ENCODE data around the gene C1QTNF8.

C1QTNF8 gene

GRCh38 chr16:1142911-1143310, 46.9 kb upstream of the C1QTNF8 start:
- TF ChIP-seq CTCF (conservative IDR thresholded peaks at IDR 0.05; ENCODE audit: low read depth, low read length), result no peak
- no peak overlapping the region for H3K4me3 ChIP-seq (IDR thresholded peaks at IDR 0.05; ENCODE audit: insufficient read depth, low read depth, low read length)
- no peaks in the 10 kb centered on the region for H4K20me1 ChIP-seq (ENCODE audit: insufficient read depth)
- no peaks in the 10 kb centered on the region for H3K4me1 ChIP-seq (ENCODE audit: low read depth, poor library complexity, severe bottlenecking)
- no peaks in the 10 kb centered on the region for H3K79me2 ChIP-seq (ENCODE audit: insufficient read depth, low read depth)
- H3K4me2 ChIP-seq, result no peak overlapping the region
- H3K9ac ChIP-seq, result no peak overlapping the region
- no peak overlapping the region for H2AFZ ChIP-seq (ENCODE audit: low read depth)
- H3K27ac ChIP-seq, result no peak overlapping the region
- H3K27me3 ChIP-seq (ENCODE audit: insufficient read depth, low read depth), result peaks cover 94% of the 10 kb centered on the region
- H3K36me3 ChIP-seq (ENCODE audit: insufficient read depth), result no peaks in the 10 kb centered on the region

- H3K4me1 ChIP-seq (ENCODE audit: low read depth, poor library complexity, severe bottlenecking), result no peaks in the 10 kb centered on the region
- H3K4me3 ChIP-seq (IDR thresholded peaks at IDR 0.05; ENCODE audit: insufficient read depth, low read depth, low read length), result no peak overlapping the region
- no peaks in the 10 kb centered on the region for H3K79me2 ChIP-seq (ENCODE audit: insufficient read depth, low read depth)
- H3K4me2 ChIP-seq, result no peak overlapping the region
- H4K20me1 ChIP-seq (ENCODE audit: insufficient read depth), result no peaks in the 10 kb centered on the region
- no peak overlapping the region for H2AFZ ChIP-seq (ENCODE audit: low read depth)
- no peaks in the 10 kb centered on the region for H3K36me3 ChIP-seq (ENCODE audit: insufficient read depth)
- H3K9ac ChIP-seq, result no peak overlapping the region
- no peak overlapping the region for H3K27ac ChIP-seq
- no peak for TF ChIP-seq CTCF (conservative IDR thresholded peaks at IDR 0.05; ENCODE audit: low read depth, low read length)
- H3K27me3 ChIP-seq (ENCODE audit: insufficient read depth, low read depth), result peaks cover 98% of the 10 kb centered on the region
These were observed 45.7 kb upstream of the C1QTNF8 start for GRCh38 chr16:1141716-1142115.

- no peak overlapping the region for H3K4me3 ChIP-seq (IDR thresholded peaks at IDR 0.05; ENCODE audit: insufficient read depth, low read depth, low read length)
- no peak overlapping the region for H3K4me2 ChIP-seq
- H3K27me3 ChIP-seq (ENCODE audit: insufficient read depth, low read depth), result peaks cover 98% of the 10 kb centered on the region
- no peaks in the 10 kb centered on the region for H4K20me1 ChIP-seq (ENCODE audit: insufficient read depth)
- no peak overlapping the region for H3K27ac ChIP-seq
- H2AFZ ChIP-seq (ENCODE audit: low read depth), result no peak overlapping the region
- H3K4me1 ChIP-seq (ENCODE audit: low read depth, poor library complexity, severe bottlenecking), result no peaks in the 10 kb centered on the region
- H3K79me2 ChIP-seq (ENCODE audit: insufficient read depth, low read depth), result no peaks in the 10 kb centered on the region
- TF ChIP-seq CTCF (conservative IDR thresholded peaks at IDR 0.05; ENCODE audit: low read depth, low read length), result no peak
- no peak overlapping the region for H3K9ac ChIP-seq
- no peaks in the 10 kb centered on the region for H3K36me3 ChIP-seq (ENCODE audit: insufficient read depth)
These were observed 45.1 kb upstream of the C1QTNF8 start for GRCh38 chr16:1141191-1141590.

- TF ChIP-seq CTCF (conservative IDR thresholded peaks at IDR 0.05; ENCODE audit: low read depth, low read length), result no peak
- Histone ChIP-seq H3K27me3 (ENCODE audit: insufficient read depth, low read depth) (peaks cover 98% of the 10 kb centered on the region), H4K20me1 (ENCODE audit: insufficient read depth) (no peaks in the 10 kb centered on the region), H3K27ac (no peak overlapping the region), H3K79me2 (ENCODE audit: insufficient read depth, low read depth) (no peaks in the 10 kb centered on the region), H3K4me3 (IDR thresholded peaks at IDR 0.05; ENCODE audit: insufficient read depth, low read depth, low read length) (no peak overlapping the region), H3K4me1 (ENCODE audit: low read depth, poor library complexity, severe bottlenecking) (no peaks in the 10 kb centered on the region), H3K36me3 (ENCODE audit: insufficient read depth) (no peaks in the 10 kb centered on the region), H3K9ac (no peak overlapping the region), H3K4me2 (no peak overlapping the region), H2AFZ (ENCODE audit: low read depth) (no peak overlapping the region)
These were observed 44.6 kb upstream of the C1QTNF8 start for GRCh38 chr16:1140582-1141162.

All from KMS-11 (cell line).